Tibial nerve (tissue), 4 donors: ENCODE results near the gene PCBP3. TPM values are rescaled to one million over a fixed set of nuclear protein-coding genes. Genes with fewer than 3 reads are reported as not detected.

Experiments used
- DNase-seq, 2 donors: peaks; one replicate each; pipeline ENCODE4 v3.0.0-alpha.2; 2019; ENCODE audit warnings: low spot score in 2 of 2
- H3K27ac ChIP-seq, 4 donors: fragments of 200-600 bp; sonication (generic) in 3 of 4; one replicate each; pipeline ENCODE4 v1.5.1; 2017 to 2019; ENCODE audit warnings: mild to moderate bottlenecking in 1 of 4
- H3K27me3 ChIP-seq, 2 donors: fragments of 200-600 bp; sonication (generic) in 1 of 2; one replicate each; pipeline versions ENCODE4 v1.5.1 to v1.6.0; 2017 to 2019
- H3K36me3 ChIP-seq, 3 donors: fragments of 200-600 bp; sonication (generic); one replicate each; pipeline ENCODE4 v1.5.1; 2018 to 2019
- H3K4me1 ChIP-seq, 4 donors: fragments of 200-600 bp; sonication (generic) in 3 of 4; one replicate each; pipeline ENCODE4 v1.5.1; 2017 to 2019
- H3K4me3 ChIP-seq, 4 donors: fragments of 200-600 bp; sonication (generic) in 3 of 4; one replicate each; pipeline ENCODE4 v1.5.1; 2017 to 2019; ENCODE audit warnings: mild to moderate bottlenecking in 1 of 4, moderate library complexity in 1 of 4
- H3K9me3 ChIP-seq, 4 donors: fragments of 200-600 bp; sonication (generic) in 3 of 4; one replicate each; pipeline ENCODE4 v1.5.1; 2017 to 2019
- CTCF ChIP-seq, 5 experiments: fragments of 200-600 bp in 3 of 5; fragments of 450-650 bp in 2 of 5; sonication (generic) in 3 of 5; IDR thresholded peaks; one replicate each; pipeline ENCODE4 v1.5.1; 2016 to 2019; ENCODE audit warnings: antibody characterized with exemption in 5 of 5, mild to moderate bottlenecking in 3 of 5, moderate library complexity in 2 of 5
- EP300 ChIP-seq, 2 donors: sonication (generic); formaldehyde crosslinking; IDR thresholded peaks; one replicate each; pipeline ENCODE4 v1.6.1; 2017; ENCODE audit warnings: antibody characterized with exemption in 2 of 2, mild to moderate bottlenecking in 1 of 2
- POLR2A ChIP-seq, 2 donors: fragments of 450-650 bp; IDR thresholded peaks; one replicate each; pipeline ENCODE4 v1.6.1; 2017; ENCODE audit warnings: antibody characterized with exemption in 2 of 2, mild to moderate bottlenecking in 2 of 2, moderate library complexity in 2 of 2
- WGBS, 2 donors: methylation state at CpG; one replicate each; pipeline ENCODE4 v1.1.5; 2018; 5-methylcytosine and 5-hydroxymethylcytosine counted together
- total RNA-seq, 4 donors: library from RNA; depleted of rRNA; stranded (reverse); fragments of >200 nt; gene quantifications; one replicate each; pipeline ENCODE4 v1.1.0, GENCODE V29; 2016

Gene PCBP3
- total RNA-seq, 4 donors from 2014 or later, result 4.2 to 13.4 (median 9.6) TPM

DNA sequence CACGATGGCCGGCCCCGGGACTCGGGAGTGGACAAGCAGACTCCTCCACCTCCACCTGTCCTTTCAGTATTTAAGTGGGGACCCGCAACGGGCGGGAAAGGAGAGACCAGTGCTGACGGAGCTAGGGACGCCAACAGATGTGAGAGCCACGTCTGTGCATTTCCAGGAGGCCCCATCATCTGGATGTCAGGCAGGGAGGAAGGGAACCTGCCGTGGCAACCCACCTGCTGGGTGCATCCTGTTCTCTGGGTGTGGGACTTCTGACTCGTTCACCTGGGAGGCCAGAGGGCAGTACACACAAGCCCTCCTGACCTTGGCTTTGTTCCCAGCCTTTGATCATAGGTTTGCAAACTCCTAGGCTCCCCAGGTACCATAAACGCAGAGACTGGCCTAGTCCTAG lies 5.6 kb upstream of the PCBP3 start:
- H3K4me1 ChIP-seq, result peaks cover 0 to 17% (median 7%) of the 10 kb centered on the region in 4 donors
- no peaks in the 10 kb centered on the region for H3K9me3 ChIP-seq
- H3K4me3 ChIP-seq, result no peak overlapping the region
- 74 to 75% methylated on average over 12 to 13 of the region's 13 CpGs for WGBS, 2 donors
- no peaks in the 10 kb centered on the region for H3K36me3 ChIP-seq
- DNase-seq, result no peak
- H3K27ac ChIP-seq, result no peak overlapping the region
- H3K27me3 ChIP-seq, result peaks cover 0 to 4% of the 10 kb centered on the region in 2 donors
- TF ChIP-seq CTCF (IDR thresholded peaks at IDR 0.05) (no peak), EP300 (IDR thresholded peaks at IDR 0.05) (no peak)

- WGBS, 2 donors, result 30 to 47% methylated on average over 8 of the region's 8 CpGs
- no peak for DNase-seq
- no peak overlapping the region for H3K4me3 ChIP-seq
Measured at GRCh38 chr21:45638707-45639106, 4.8 kb upstream of the PCBP3 start.

DNA sequence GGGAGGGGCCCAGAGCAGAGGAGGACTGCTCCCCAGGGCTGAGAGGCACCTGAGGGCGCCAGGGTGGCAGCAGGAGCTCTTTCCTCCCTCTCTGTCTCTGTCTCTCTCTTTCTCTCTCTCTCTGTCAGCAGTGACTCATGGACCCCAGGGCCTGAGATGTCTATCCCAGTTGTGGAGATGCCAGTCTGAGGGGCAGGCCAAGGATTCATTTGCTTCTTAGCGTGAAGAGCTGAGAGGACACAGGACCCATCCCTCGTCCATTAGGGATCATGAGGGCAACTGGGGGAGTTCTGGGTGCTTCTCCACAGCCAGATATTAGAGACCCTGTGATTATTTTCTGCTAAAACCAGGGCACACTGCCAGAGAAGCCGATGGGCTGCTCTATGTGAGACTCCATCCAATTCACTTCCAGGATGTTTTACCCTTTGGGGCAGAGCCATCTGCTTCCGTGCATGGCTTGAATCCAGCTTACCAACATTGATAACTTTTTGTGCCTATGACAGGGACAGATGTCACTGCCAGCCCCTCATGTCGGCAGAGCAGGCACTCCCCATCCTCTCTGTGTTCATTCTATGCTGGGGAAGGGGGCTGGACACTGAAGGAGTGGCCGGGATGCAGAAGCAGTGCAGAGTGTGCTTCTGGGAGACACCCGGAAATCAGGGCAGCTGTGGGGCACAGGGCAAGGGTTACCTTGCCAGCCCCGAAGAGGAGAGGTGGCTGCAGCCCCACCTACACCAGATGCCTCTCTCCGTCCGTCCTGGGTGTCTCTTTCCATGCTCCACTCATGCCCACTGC lies 4.1 kb upstream of the PCBP3 start:
- H3K4me1 ChIP-seq, result peaks cover 0 to 21% (median 8%) of the 10 kb centered on the region in 4 donors
- H3K27ac ChIP-seq, result no peak overlapping the region
- DNase-seq, result no peak
- H3K27me3 ChIP-seq, result peaks cover 0 to 6% of the 10 kb centered on the region in 2 donors
- 54 to 61% methylated on average over 11 of the region's 11 CpGs for WGBS, 2 donors
- no peak overlapping the region for H3K4me3 ChIP-seq
- no peak for TF ChIP-seq POLR2A (IDR thresholded peaks at IDR 0.05)
- TF ChIP-seq CTCF (IDR thresholded peaks at IDR 0.05), result no peak
- TF ChIP-seq EP300 (IDR thresholded peaks at IDR 0.05), result no peak
- no peaks in the 10 kb centered on the region for H3K36me3 ChIP-seq
- H3K9me3 ChIP-seq, result no peaks in the 10 kb centered on the region

More at GRCh38 chr21:45638707-45639106, 4.8 kb upstream of the PCBP3 start:
- no peaks in the 10 kb centered on the region for H3K36me3 ChIP-seq
- H3K27ac ChIP-seq, result no peak overlapping the region
- peaks cover 0 to 4% of the 10 kb centered on the region in 2 donors for H3K27me3 ChIP-seq
- TF ChIP-seq CTCF (IDR thresholded peaks at IDR 0.05) (no peak), EP300 (IDR thresholded peaks at IDR 0.05) (no peak), POLR2A (IDR thresholded peaks at IDR 0.05) (no peak)
- peaks cover 0 to 17% (median 7%) of the 10 kb centered on the region in 4 donors for H3K4me1 ChIP-seq
- H3K9me3 ChIP-seq, result no peaks in the 10 kb centered on the region

DNA sequence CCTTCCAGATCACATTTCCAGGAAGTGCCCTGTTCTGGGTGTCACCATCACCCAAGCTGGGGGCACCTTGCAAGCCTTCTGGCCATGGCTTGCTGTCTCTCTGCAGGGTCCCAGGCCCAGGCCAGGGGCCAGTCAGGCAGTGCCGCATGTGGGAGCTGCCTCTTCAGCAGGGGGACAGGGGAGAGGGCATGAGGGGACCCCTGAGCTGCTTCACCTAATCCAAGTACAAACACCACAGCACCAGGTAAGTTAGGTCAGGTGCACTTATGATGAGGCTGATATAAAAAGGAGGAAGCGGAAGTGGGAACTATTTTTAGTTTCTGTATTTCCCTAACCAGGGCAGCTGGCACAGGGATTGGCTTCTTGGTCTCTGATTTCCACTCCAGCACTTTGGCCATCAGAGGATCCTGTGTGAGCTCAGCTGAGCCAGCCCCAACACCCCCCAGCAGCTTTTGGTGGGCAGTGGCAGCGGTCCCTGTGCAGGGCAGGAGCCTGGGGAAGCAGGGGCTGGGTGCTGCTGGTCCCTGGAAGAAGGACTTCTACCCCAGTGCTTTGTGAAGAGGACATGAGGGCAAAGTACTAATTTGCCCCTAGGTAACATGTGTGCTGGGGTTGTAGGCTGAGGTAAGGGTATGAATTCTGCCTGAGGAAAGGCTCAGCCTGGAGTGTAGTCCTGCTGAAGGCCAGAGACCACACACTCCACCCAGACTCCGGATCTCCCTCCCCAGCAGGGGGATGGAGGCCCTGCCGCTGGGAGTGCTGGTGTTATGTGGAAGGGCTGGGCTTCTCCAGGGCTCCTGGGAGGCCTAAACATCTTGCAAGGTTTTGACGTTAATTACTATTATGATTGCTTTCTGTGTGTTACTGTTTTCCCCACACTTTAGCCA lies 3.3 kb upstream of the PCBP3 start:
- 65 to 66% methylated on average over 6 of the region's 6 CpGs for WGBS, 2 donors
- no peaks in the 10 kb centered on the region for H3K36me3 ChIP-seq
- no peak overlapping the region for H3K4me3 ChIP-seq
- peak overlapping the region in 3 of 4 donors; percentile 55 to 79 (median 64) for H3K27ac ChIP-seq
- H3K4me1 ChIP-seq, result peaks cover 0 to 23% (median 9%) of the 10 kb centered on the region in 4 donors
- no peak for DNase-seq
- TF ChIP-seq CTCF (IDR thresholded peaks at IDR 0.05) (no peak), EP300 (IDR thresholded peaks at IDR 0.05) (no peak), POLR2A (IDR thresholded peaks at IDR 0.05) (no peak)
- peaks cover 0 to 14% of the 10 kb centered on the region in 2 donors for H3K27me3 ChIP-seq
- no peaks in the 10 kb centered on the region for H3K9me3 ChIP-seq
